Neutrophil (primary cell): ENCODE data around the gene WHAMM.

ENCODE experiments used
- H3K27ac ChIP-seq: fragments of 200-600 bp; sonication (generic); 2 replicates; pipeline ENCODE4 v1.5.1; 2016; ENCODE audit warnings: mild to moderate bottlenecking, moderate library complexity
- H3K27me3 ChIP-seq: fragments of 200-600 bp; sonication (generic); 2 replicates; pipeline ENCODE4 v1.6.0; 2016; ENCODE audit warnings: mild to moderate bottlenecking
- H3K36me3 ChIP-seq: fragments of 200-600 bp; sonication (generic); 2 replicates; pipeline ENCODE4 v1.5.1; 2017
- H3K4me1 ChIP-seq, 2 experiments: fragments of 200-600 bp in 1 of 2; sonication (generic) in 1 of 2; 1 replicate in 1 of 2; 2 replicates in 1 of 2; pipeline versions ENCODE4 v1.5.1 to v1.6.1; 2013 to 2016; ENCODE audit warnings: low read depth in 1 of 2, low read length in 1 of 2, mild to moderate bottlenecking in 1 of 2, moderate library complexity in 1 of 2; ENCODE audit not compliant: control insufficient read depth in 1 of 2, insufficient read depth in 1 of 2
- H3K4me3 ChIP-seq, 2 experiments: fragments of 200-600 bp in 1 of 2; sonication (generic) in 1 of 2; 1 replicate in 1 of 2; 2 replicates in 1 of 2; pipeline ENCODE4 v1.5.1; 2013 to 2016; ENCODE audit warnings: low read depth in 1 of 2, low read length in 1 of 2, mild to moderate bottlenecking in 1 of 2, moderate library complexity in 1 of 2
- H3K9me3 ChIP-seq: fragments of 200-600 bp; sonication (generic); 2 replicates; pipeline ENCODE4 v1.5.1; 2016
- CTCF ChIP-seq: fragments of 200-600 bp; sonication (generic); IDR thresholded peaks from 2 replicates; pipeline ENCODE4 v1.5.1; 2016; ENCODE audit warnings: antibody characterized with exemption

The WHAMM gene

GRCh38 chr15:82804575-82804949 is 4.9 kb upstream of the WHAMM start:
- Histone ChIP-seq H3K4me3 (no peak overlapping the region), H3K9me3 (no peaks in the 10 kb centered on the region), H3K27ac (no peak overlapping the region), H3K36me3 (no peaks in the 10 kb centered on the region), H3K4me1 (peaks cover 6 to 10% of the 10 kb centered on the region in 2 experiments), H3K27me3 (peaks cover 12% of the 10 kb centered on the region)
- no peak for TF ChIP-seq CTCF

- no peaks in the 10 kb centered on the region for H3K36me3 ChIP-seq
- no peaks in the 10 kb centered on the region for H3K9me3 ChIP-seq
- H3K27me3 ChIP-seq, result peaks cover 6% of the 10 kb centered on the region
- no peak within 1 kb of the TSS for H3K4me3 ChIP-seq
- no peak within 1 kb of the TSS for H3K27ac ChIP-seq
- peaks cover 12 to 15% of the 10 kb centered on the region in 2 experiments for H3K4me1 ChIP-seq
- no peak for TF ChIP-seq CTCF
Measured at GRCh38 chr15:82805994-82806406, 3.4 kb upstream of the WHAMM start, which contains the start of gene FSD2. FSD2 (minus strand) TSS chr15:82806069; CDS start chr15:82787390, 18,679 bp downstream.

GRCh38 chr15:82807920-82808633 is 1.4 kb upstream of the WHAMM start:
- no peak overlapping the region for H3K27ac ChIP-seq
- no peaks in the 10 kb centered on the region for H3K9me3 ChIP-seq
- no peaks in the 10 kb centered on the region for H3K27me3 ChIP-seq
- peaks cover 24 to 27% of the 10 kb centered on the region in 2 experiments for H3K4me1 ChIP-seq
- H3K4me3 ChIP-seq, result no peak overlapping the region
- H3K36me3 ChIP-seq, result no peaks in the 10 kb centered on the region
- no peak for TF ChIP-seq CTCF

DNA sequence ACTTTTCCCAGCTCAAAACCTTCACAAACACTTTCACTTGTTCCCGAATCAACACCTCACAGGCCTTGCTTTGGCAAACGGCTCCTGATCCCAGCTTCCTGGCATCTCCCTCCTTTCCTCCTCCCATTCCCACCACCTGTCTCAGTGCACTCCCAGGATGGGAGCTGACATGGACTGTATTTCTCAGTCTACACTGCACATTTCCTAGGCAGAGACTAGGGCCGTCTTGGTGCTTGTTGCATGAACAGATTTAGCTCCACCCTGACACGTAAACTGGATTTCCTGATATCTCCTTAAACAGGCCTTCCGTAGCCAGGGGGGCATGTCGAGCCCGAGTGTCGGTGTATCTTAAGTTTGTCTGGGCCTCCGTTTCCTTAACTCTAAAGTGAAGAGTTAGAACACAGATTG is 790 bp upstream of the WHAMM start:
- no peaks in the 10 kb centered on the region for H3K9me3 ChIP-seq
- no peaks in the 10 kb centered on the region for H3K27me3 ChIP-seq
- no peak for TF ChIP-seq CTCF
- peaks cover 24 to 27% of the 10 kb centered on the region in 2 experiments for H3K4me1 ChIP-seq
- peak overlapping the region; percentile 85 to 88 for H3K4me3 ChIP-seq
- peak overlapping the region; percentile 97 for H3K27ac ChIP-seq
- peaks cover under 1% of the 10 kb centered on the region for H3K36me3 ChIP-seq

DNA sequence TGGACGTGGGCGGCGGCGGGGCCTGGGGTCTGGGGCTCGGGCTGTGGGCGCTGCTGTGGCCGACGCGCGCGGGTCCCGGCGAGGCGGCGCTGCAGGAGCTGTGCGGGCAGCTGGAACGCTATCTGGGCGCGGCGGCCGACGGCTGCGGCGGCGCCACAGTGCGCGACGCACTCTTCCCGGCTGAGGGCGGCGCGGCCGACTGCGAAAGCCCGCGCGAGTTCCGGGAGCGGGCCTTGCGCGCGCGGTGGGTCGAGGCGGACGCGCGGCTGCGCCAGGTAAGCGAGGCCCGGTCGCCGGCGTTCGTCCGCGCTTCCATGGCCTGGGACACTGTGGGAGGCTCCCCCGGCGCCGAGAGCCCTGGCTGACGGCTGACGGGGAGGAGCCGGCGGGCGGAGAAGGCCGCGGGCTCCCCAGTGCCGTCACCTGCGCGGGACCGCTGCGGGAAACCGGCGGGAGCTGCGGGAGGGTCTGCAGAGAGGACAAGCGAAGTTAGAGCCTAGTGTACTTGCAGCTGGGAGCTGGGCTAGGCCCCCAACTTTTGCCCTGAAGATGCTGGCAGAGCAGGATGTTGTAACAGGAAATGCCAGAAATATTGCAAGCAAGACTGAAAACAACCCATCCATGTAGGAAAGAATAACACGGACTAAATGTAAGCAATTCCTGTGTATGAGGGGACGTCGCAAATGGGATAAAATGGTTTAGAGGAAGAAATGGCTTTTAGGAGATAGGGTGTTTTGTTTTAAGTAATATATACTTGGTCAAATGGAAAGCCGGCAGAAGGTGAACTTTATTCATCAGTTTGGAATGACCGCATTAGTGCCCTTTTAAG is 847 bp downstream of the WHAMM start:
- peak overlapping the region; percentile 97 for H3K27ac ChIP-seq
- no peaks in the 10 kb centered on the region for H3K9me3 ChIP-seq
- TF ChIP-seq CTCF, result no peak
- no peaks in the 10 kb centered on the region for H3K27me3 ChIP-seq
- peaks cover 11% of the 10 kb centered on the region for H3K36me3 ChIP-seq
- peak overlapping the region; percentile 85 to 88 for H3K4me3 ChIP-seq
- H3K4me1 ChIP-seq, result peaks cover 24 to 27% of the 10 kb centered on the region in 2 experiments
